ENCODE measurements around the gene EPHA6.
"Not testable (repeated sequence)": the region's sequence is repeated elsewhere in the genome, so short reads cannot be mapped to it uniquely, and the experiment has no call there.

The EPHA6 gene

GRCh38 chr3:97025612-97026011 is 211.2 kb downstream of the EPHA6 start:
- not testable (repeated sequence) for DNase-seq (ENCODE audit: low read depth)

- no peak for DNase-seq (ENCODE audit: low read depth)
Measured at GRCh38 chr3:97029972-97030371, 215.6 kb downstream of the EPHA6 start.

- DNase-seq (ENCODE audit: low read depth): no peak
Measured at GRCh38 chr3:97037294-97037943, 223.0 kb downstream of the EPHA6 start.

GRCh38 chr3:97043411-97043810 is 229.0 kb downstream of the EPHA6 start:
- no peak for DNase-seq (ENCODE audit: low read depth)

GRCh38 chr3:97057365-97057764 is 243.0 kb downstream of the EPHA6 start:
- no peak for DNase-seq (ENCODE audit: low read depth)

GRCh38 chr3:97059168-97059567 is 244.8 kb downstream of the EPHA6 start:
- no peak for DNase-seq (ENCODE audit: low read depth)

GRCh38 chr3:97066531-97066930 is 252.1 kb downstream of the EPHA6 start:
- DNase-seq (ENCODE audit: low read depth): no peak

GRCh38 chr3:97070302-97070701 is 255.9 kb downstream of the EPHA6 start:
- no peak for DNase-seq (ENCODE audit: low read depth)

- DNase-seq (ENCODE audit: low read depth): no peak
Measured at GRCh38 chr3:97074546-97074945, 260.2 kb downstream of the EPHA6 start.

- no peak for DNase-seq (ENCODE audit: low read depth)
Measured at GRCh38 chr3:97076673-97077072, 262.3 kb downstream of the EPHA6 start.

GRCh38 chr3:97089621-97090020 is 275.2 kb downstream of the EPHA6 start:
- no peak for DNase-seq (ENCODE audit: low read depth)

- no peak for DNase-seq (ENCODE audit: low read depth)
Measured at GRCh38 chr3:97102641-97103040, 288.2 kb downstream of the EPHA6 start.

- DNase-seq (ENCODE audit: low read depth): no peak
Measured at GRCh38 chr3:97105989-97106651, 291.7 kb downstream of the EPHA6 start.

- no peak for DNase-seq (ENCODE audit: low read depth)
Measured at GRCh38 chr3:97106652-97106989, 292.2 kb downstream of the EPHA6 start.

GRCh38 chr3:97108136-97108535 is 293.7 kb downstream of the EPHA6 start:
- DNase-seq (ENCODE audit: low read depth): no peak

GRCh38 chr3:97111244-97111643 is 296.9 kb downstream of the EPHA6 start:
- DNase-seq (ENCODE audit: low read depth): no peak

GRCh38 chr3:97121386-97121785 is 307.0 kb downstream of the EPHA6 start:
- no peak for DNase-seq (ENCODE audit: low read depth)

- DNase-seq (ENCODE audit: low read depth): no peak
Measured at GRCh38 chr3:97125902-97126499, 311.6 kb downstream of the EPHA6 start.

GRCh38 chr3:97131476-97131875 is 317.1 kb downstream of the EPHA6 start:
- no peak for DNase-seq (ENCODE audit: low read depth)

GRCh38 chr3:97138914-97139541 is 324.6 kb downstream of the EPHA6 start:
- no peak for DNase-seq (ENCODE audit: low read depth)

- DNase-seq (ENCODE audit: low read depth): no peak
Measured at GRCh38 chr3:97148931-97149330, 334.5 kb downstream of the EPHA6 start.

- no peak for DNase-seq (ENCODE audit: low read depth)
Measured at GRCh38 chr3:97161169-97161568, 346.8 kb downstream of the EPHA6 start.

GRCh38 chr3:97177242-97177641 is 362.8 kb downstream of the EPHA6 start:
- DNase-seq (ENCODE audit: low read depth): no peak

Data from fibroblast of gingiva (primary cell).